Uterus (tissue), 4 donors: ENCODE data around the gene NANOG. TPM values are rescaled to one million over a fixed set of nuclear protein-coding genes. Genes with fewer than 3 reads are reported as not detected.
"Not testable (repeated sequence)": the region's sequence is repeated elsewhere in the genome, so short reads cannot be mapped to it uniquely, and the experiment has no call there.

Source experiments
- DNase-seq, 2 donors: peaks; one replicate each; pipeline ENCODE4 v3.0.0-alpha.2; 2019 to 2020
- H3K27ac ChIP-seq, 2 donors: fragments of 200-600 bp; sonication (generic); 1 replicate in 1 of 2; 2 replicates in 1 of 2; pipeline ENCODE4 v1.5.1; 2016 to 2018
- H3K27me3 ChIP-seq, 2 donors: fragments of 200-600 bp; sonication (generic); one replicate each; pipeline ENCODE4 v1.5.1; 2018 to 2019; ENCODE audit warnings: control low read depth in 1 of 2
- H3K36me3 ChIP-seq, 2 donors: fragments of 200-600 bp; sonication (generic); one replicate each; pipeline ENCODE4 v1.5.1; 2019; ENCODE audit warnings: control low read depth in 1 of 2
- H3K4me1 ChIP-seq, 2 donors: fragments of 200-600 bp; sonication (generic); one replicate each; pipeline ENCODE4 v1.5.1; 2018 to 2019; ENCODE audit warnings: control low read depth in 1 of 2
- H3K4me3 ChIP-seq, 2 donors: fragments of 200-600 bp; sonication (generic); 1 replicate in 1 of 2; 2 replicates in 1 of 2; pipeline ENCODE4 v1.5.1; 2018 to 2019; ENCODE audit warnings: mild to moderate bottlenecking in 1 of 2
- H3K9me3 ChIP-seq, 2 donors: fragments of 200-600 bp; sonication (generic); one replicate each; pipeline ENCODE4 v1.5.1; 2019; ENCODE audit warnings: control low read depth in 1 of 2
- POLR2A ChIP-seq, 2 donors: fragments of 450-650 bp; IDR thresholded peaks; one replicate each; pipeline ENCODE4 v1.6.1; 2016; ENCODE audit warnings: antibody characterized with exemption in 2 of 2, mild to moderate bottlenecking in 1 of 2, moderate library complexity in 1 of 2
- intact Hi-C: fragments of 100-400 bp; cut with DNase I; formaldehyde crosslinking; loops from one replicate; pipeline ENCODE4 v1.15.1; 2023; ENCODE audit warnings: low total_unique reads
- small RNA-seq: library from RNA; depleted of rRNA; stranded (forward); fragments of <200 nt; gene quantifications from one replicate; pipeline ENCODE3, GENCODE V24; 2016
- total RNA-seq, 4 donors: library from RNA; depleted of rRNA in 3 of 4; stranded (reverse); fragments of >200 nt in 3 of 4; gene quantifications; one replicate each; pipeline versions ENCODE4 v1.1.0 to v1.2.4, GENCODE V29; 2014 to 2023
- TF ChIP-seq, protein P1 (sequence below), 4 experiments: fragments of 200-600 bp in 2 of 4; fragments of 450-650 bp in 2 of 4; sonication (generic) in 2 of 4; IDR thresholded peaks; one replicate each; pipeline ENCODE4 v1.5.1; 2016 to 2019; ENCODE audit warnings: antibody characterized with exemption in 4 of 4, mild to moderate bottlenecking in 2 of 4, moderate library complexity in 1 of 4
- donor health status: DM: yes; HTN: yes; CAD: no.

Gene NANOG
- total RNA-seq, 4 donors from 2014 or later = 0.07 to 1.6 TPM; not detected in 2

DNA sequence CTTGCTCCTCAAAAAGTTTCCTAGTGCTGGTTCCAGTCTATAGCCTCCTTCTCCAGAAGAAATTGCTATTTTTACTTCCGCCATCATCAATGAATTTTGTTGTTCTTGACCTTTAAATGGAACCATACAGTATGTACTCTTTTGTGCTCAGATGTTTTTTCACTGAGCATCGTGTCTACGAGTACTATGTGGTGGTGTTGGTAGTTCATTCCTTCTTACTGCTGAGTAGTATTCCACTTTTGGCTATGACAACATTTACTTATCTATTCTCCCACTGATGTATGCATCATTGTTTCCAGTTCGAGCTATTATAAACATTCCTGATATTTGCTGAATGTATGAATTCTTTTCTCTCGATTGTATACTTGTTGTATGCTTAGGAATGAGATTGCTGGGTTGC lies 54.9 kb downstream of the NANOG start:
- no peak for TF ChIP-seq POLR2A (IDR thresholded peaks at IDR 0.05)
- TF ChIP-seq, protein P1, sequence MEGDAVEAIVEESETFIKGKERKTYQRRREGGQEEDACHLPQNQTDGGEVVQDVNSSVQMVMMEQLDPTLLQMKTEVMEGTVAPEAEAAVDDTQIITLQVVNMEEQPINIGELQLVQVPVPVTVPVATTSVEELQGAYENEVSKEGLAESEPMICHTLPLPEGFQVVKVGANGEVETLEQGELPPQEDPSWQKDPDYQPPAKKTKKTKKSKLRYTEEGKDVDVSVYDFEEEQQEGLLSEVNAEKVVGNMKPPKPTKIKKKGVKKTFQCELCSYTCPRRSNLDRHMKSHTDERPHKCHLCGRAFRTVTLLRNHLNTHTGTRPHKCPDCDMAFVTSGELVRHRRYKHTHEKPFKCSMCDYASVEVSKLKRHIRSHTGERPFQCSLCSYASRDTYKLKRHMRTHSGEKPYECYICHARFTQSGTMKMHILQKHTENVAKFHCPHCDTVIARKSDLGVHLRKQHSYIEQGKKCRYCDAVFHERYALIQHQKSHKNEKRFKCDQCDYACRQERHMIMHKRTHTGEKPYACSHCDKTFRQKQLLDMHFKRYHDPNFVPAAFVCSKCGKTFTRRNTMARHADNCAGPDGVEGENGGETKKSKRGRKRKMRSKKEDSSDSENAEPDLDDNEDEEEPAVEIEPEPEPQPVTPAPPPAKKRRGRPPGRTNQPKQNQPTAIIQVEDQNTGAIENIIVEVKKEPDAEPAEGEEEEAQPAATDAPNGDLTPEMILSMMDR (IDR thresholded peaks at IDR 0.05) = no peak
- no peaks in the 10 kb centered on the region for H3K4me1 ChIP-seq
- no peak overlapping the region for H3K27ac ChIP-seq
- H3K27me3 ChIP-seq = no peaks in the 10 kb centered on the region
- no peaks in the 10 kb centered on the region for H3K9me3 ChIP-seq
- DNase-seq = no peak
- intact Hi-C loops = no loop called here
- H3K36me3 ChIP-seq = no peaks in the 10 kb centered on the region
- H3K4me3 ChIP-seq = no peak overlapping the region

DNA sequence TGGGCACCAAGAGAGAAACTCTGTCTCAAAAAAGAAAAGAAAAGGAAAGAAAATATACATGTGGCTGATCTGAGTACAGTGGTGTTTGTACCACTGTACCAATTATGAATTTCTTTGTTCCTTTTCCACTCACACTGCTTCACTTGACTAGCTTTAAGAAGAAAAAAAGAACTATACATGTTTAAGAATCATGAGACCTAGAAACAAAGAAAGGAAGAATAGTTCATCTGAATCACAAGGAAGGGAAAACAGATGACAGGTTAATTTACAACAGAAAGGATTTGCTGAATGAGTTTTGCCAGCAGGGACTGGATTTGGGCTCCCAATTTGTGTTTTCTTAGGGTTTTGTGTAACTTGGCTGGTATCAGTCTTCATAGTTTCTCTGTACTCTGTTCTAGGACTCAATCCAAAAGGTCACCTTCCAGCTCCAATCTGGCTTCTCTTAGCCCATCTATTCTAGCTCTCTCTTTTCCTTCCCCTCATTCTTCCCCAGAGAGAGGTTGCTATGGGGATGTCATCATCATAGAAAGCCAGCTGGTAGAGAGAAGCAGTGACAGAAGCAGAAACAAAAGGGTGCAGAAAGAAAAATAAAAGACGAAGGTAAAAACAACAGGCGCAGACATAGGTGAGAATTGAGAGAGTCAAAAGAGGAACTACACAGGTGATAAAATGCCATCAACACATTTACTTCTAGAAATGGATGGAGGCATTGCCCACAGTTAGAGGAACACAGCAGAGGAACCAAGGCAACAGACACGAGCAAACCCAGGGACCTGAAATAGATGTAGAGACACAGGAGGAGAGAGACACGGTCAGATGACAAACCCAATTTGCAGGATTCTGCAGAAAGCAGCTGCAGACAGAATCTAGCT lies 58.3 kb downstream of the NANOG start:
- H3K4me3 ChIP-seq, DNase-seq, H3K27ac ChIP-seq: not testable (repeated sequence)

DNA sequence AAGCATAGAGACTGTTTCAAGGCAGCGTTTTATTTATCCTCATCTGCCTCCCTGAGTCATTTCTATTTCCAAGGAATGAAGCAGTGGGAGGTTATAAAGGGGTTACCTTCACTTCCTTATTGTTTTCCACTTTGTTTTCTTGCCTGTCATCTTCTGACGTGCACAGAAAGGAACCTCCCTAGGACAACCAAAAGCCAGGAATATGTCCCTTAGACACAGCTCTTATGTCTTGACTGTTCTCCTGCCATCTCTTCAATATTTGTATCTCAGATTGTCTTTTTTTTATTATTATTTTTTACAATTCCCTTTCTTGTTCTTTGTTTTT lies 58.9 kb downstream of the NANOG start:
- H3K36me3 ChIP-seq, DNase-seq, intact Hi-C loops: not testable (repeated sequence)

More for the DNA sequence above, 58.3 kb downstream of the NANOG start:
- intact Hi-C loops, H3K27me3 ChIP-seq, H3K4me1 ChIP-seq, H3K36me3 ChIP-seq, H3K9me3 ChIP-seq: not testable (repeated sequence)

More for the DNA sequence above, 58.9 kb downstream of the NANOG start:
- H3K4me3 ChIP-seq, H3K27me3 ChIP-seq, H3K27ac ChIP-seq, H3K9me3 ChIP-seq, H3K4me1 ChIP-seq: not testable (repeated sequence)

Small RNA genes lying within 50 kb of the gene (small RNA-seq; reads per million reads assigned to genes)
- gene RF00019 = not detected

Other genes starting within 250 kb of the NANOG start
- gene APOBEC1, start 123.5 kb upstream of the NANOG start, total RNA-seq = not detected
- gene GDF3, start 93.6 kb upstream of the NANOG start, total RNA-seq = not detected
- not detected for gene DPPA3, start 78.0 kb upstream of the NANOG start, total RNA-seq
- gene CLEC4C, start 42.0 kb upstream of the NANOG start, total RNA-seq = under 1 TPM in 1 of 4 donors, not detected in 3; 0.62 TPM
- not detected for gene NANOGNB, start 24.2 kb upstream of the NANOG start, total RNA-seq
- 1 to 10 TPM in 1 of 4 donors, under 1 TPM in 1, not detected in 2; 0.90 to 1.2 TPM for gene SLC2A14, start 83.5 kb downstream of the NANOG start, total RNA-seq
- gene SLC2A3, start 146.8 kb downstream of the NANOG start, total RNA-seq = 10 to 100 TPM in 3 of 4 donors, 1 to 10 TPM in 1; 8.2 to 64.1 (median 48.0) TPM
- gene FOXJ2, start 243.3 kb downstream of the NANOG start, total RNA-seq = 10 to 100 TPM in 2 of 4 donors, 1 to 10 TPM in 2; 7.4 to 37.7 (median 10.8) TPM